Activated effector memory CD4-positive, alpha-beta T cell treated with Interleukin-2 at 50 U/mL for 16 hours (primary cell): ENCODE results near the gene ACAD10.
"Not testable (repeated sequence)": the region's sequence is repeated elsewhere in the genome, so short reads cannot be mapped to it uniquely, and the experiment has no call there.

ENCODE experiments used
- DNase-seq: peaks from one replicate; pipeline ENCODE4 v3.0.0-alpha.2; 2020

Gene ACAD10

DNA sequence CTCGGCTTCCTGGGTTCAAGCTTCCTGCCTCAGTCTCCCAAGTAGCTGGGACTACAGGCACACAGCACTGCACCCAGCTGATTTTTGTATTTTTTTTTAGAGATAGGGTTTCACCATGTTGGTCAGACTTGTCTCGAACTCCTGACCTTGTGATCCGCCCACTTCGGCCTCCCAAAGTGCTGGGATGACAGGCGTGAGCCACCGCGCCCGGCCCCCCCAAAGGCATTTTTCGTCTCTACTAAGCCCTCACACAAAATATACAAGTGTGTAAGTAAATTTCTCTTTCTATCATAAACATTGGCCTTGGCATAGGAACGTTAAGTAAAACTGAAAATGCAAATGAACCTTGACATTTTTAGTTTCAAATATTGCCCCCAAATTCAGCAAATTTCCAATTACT is 2.1 kb downstream of the ACAD10 start:
- DNase-seq, result no peak

DNA sequence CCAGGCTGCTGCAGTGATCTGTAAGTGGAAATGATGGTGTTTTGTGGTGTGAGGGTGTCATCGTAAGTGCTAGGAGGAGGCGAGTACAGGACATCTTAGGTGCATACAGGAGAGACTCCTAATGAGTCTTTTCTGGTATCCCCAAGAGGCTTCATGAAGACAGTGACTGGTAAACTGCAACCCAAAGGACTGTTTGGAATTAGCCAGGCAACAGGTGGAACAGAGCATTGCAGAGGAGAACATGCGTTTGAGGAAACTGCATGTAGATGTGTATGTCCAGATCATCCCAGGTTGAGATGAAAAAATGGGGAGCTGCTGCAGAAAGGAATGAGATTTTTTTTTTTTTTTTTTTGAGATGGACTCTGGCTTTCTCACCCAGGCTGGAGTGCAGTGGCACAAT is 5.4 kb downstream of the ACAD10 start:
- no peak for DNase-seq

DNA sequence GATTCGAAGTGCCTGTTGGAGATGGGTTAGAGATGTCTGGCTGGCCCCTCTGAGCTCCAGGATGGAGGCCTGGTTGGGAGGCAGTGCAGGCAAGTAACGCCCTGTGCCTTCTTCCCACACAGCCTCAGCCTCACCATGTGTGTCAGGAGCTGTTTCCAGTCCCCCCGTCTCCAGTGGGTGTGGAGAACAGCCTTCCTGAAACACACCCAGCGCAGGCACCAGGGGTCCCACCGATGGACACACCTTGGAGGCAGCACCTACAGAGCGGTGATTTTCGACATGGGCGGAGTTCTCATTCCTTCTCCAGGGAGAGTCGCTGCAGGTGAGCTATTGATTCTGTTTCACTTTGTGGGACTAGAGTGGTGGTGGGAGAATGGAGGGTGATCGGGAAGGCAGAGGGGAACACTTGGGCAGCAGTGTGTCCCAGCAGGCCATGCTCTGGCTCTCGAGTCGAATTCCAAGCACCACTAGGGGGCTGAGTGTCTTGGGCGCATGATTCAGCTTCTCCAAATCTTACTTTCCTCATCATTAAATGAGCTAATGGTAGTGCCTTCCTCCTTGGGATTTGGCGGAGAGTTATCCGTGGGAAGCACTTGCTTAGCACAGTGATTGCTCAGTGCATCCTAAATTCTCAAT is 6.8 kb downstream of the ACAD10 start:
- no peak for DNase-seq

DNA sequence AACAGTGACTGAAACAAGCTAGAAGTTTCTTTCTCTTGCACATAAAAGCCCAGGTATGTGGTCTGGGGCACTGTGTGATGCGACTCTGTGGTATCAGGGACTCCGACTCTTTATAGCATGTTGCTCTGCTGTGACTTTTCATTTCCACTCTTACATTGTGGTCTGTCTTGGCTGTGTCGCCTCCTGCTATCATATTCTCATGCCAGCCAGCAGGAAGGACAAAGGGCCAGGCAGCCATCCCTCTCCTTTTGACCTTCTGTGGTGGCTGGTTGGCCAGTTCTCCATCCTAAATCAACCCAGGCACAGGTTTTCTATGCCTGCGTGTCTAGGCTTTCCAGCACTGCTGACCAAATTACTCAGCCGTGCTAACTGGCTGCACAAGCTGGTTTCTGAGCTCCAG is 8.0 kb downstream of the ACAD10 start:
- DNase-seq, result no peak

DNA sequence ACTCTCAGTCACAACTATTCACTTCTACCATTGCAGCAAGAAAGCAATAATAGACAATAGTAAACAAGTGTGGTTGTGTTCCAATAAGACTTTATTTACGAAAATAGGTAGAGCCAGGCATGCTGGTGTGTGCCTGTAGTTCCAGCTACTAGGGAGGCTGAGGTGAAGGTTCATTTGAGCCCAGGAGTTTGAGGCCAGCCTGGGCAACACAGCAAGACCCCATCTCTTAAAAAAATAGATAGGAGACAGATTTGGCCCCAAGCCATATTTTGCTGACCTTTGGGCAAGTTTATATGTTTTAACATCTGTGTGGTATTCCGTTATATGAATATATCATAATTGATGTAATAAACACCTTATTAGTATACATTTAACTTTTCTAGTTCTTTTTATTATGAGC is 14.1 kb downstream of the ACAD10 start:
- DNase-seq, result no peak

DNA sequence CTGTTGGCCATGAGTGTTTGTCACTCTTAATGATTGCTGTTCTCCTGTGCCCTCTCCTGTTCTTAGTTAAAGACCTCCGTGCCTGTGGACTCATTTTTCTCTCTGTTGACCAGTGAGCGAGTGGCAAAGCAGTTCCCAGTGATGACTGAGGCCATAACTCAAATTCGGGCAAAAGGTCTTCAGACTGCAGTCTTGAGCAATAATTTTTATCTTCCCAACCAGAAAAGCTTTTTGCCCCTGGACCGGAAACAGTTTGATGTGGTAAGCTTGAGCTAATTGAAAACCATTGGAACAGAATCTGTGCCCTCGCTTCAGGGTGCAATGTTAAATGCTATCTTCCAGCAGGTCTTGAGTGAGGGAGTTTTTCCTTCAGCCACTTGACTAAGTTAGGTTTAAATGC is 19.8 kb downstream of the ACAD10 start:
- DNase-seq, result no peak

DNA sequence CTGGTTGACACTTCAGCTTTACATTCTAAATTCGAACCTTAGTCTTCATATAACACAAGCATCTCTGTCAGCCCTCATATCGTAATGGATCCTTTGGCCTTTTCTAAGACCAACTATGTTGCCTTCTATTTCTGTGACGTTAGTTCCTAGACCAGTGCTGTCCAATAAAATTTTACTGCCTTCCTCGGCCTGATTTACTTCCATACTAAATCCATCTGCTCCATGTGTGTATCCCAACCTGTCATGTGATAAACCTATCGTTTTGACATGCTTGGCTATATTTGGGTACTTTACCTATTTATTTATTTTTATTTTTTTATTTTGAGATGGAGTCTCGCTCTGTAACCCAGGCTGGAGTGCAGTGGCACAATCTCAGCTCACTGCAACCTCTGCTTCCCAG is 20.3 kb downstream of the ACAD10 start:
- DNase-seq, result no peak

DNA sequence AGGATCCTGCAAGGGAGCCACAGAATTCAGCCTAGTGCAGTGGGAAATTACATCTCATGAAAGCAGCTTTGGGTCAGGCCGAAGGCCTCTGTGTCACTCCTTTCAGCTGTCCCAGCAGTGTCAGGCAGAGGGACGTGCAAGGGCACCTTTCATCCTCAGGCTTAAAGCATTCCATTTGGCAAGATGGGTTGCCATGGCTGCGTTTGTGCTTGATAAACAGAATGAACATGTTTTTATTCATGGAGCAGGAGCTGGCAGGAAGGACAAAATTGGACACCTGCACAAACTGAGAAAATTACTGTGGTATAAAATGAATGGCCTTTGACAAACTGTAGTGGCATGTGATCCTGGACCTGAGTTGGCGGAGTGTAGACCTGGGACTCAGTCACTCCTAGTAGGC is 29.4 kb downstream of the ACAD10 start:
- DNase-seq, result no peak

DNA sequence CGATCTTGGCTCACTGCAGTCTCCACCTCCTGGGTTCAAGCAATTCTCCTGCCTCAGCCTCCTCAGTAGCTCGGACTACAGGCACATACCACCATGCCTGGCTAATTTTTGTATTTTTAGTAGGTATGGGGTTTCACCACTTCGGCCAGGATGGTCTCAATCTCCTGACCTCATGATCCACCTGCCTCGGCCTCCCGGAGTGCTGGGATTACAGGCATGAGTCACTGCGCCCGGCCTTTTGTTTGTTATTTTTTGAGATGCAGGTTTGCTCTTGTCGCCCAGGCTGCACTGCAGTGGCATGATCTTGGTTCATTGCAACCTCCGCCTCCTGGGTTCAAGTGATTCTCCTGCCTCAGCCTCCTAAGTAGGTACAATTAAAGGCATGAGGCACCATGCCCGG is 33.5 kb downstream of the ACAD10 start:
- DNase-seq, result not testable (repeated sequence)

DNA sequence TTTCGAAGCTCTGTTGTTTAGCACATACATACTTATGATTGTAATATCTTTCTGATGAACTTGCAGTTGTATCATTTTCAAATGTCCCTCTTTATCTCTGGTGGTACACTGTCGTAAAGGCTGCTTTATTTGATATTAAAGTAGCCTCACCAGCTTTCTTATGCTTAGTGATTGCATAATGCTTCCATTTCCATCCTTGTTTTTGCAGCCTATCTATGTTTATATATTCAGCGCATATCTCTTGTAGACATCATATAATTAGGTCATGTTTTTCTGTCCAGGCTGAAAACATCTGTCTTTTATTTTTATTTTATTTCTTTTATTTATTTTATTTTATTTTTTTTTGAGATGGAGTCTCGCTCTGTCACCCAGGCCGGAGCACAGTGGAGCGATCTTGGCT is 34.6 kb downstream of the ACAD10 start:
- DNase-seq, result no peak

DNA sequence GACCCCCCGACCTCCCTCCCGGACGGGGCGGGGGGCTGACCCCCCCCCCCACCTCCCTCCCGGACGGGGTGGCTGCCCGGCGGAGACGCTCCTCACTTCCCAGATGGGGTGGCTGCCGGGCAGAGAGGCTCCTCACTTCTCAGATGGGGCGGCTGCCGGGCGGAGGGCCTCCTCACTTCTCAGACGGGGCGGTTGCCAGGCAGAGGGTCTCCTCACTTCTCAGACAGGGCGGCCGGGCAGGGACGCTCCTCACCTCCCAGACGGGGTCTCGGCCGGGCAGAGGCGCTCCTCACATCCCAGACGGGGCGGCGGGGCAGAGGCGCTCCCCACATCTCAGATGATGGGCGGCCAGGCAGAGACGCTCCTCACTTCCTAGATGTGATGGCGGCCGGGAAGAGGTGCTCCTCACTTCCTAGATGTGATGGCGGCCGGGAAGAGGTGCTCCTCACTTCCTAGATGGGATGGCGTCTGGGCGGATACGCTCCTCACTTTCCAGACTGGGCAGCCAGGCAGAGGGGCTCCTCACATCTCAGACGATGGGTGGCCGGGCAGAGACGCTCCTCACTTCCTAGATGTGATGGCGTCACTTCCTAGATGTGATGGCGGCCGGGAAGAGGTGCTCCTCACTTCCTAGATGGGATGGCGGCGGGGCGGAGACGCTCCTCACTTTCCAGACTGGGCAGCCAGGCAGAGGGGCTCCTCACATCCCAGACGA is 38.0 kb downstream of the ACAD10 start:
- not testable (repeated sequence) for DNase-seq

DNA sequence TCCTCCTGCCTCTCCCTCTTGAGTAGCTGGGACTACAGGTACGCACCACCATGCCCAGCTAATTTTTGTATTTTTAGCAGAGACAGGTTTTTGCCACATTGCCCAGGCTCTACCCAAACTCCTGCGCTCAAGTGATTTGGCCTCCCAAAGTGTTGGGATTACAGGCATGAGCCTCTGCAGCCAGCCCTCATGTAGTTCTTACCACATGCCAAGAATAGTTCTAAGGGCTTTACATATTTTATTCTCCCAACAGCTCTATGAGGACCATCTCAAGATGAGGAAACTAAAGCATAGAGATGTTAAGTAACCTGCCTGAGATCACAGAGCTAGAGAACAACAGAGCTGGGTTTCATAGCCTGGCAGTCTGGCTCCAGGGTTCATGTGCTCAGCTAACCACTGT is 42.9 kb downstream of the ACAD10 start:
- no peak for DNase-seq

DNA sequence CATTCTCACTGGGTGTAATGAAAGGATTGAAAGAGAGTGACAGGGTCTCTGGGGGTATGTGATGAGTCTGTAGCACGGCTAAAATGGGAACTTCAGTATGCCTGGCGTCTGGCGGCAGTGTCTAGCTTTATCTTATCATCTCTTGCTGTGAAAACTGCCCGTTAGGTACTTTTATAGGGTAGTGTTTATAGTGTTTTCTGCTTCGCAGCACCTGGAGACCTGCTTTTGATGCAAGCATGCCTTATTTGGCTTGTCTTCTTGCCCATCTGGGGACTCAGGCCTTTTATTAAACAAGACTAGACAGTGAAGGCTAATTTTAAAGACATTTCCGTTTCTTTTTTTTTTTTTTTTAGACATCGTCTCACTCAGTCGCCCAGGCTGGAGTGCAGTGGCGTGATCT is 44.6 kb downstream of the ACAD10 start:
- DNase-seq, result no peak

DNA sequence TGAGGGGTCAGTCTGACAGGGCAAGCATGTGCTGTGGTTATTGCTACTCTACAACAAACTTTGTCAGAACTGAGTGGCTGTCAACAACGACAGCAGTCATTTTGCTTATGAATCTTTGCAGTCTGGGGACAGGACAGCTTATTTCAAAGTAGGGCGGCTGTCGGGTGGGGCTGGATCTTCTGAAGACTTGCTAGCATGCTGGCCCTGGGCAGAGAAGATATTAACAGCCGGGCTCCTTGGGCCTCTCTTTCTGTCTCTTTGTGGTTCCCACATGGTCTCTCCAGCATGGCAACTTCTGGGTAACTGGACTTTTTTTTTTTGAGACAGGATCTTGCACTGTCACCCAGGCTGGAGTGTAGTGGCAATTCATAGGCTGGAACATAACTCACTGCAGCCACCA is 46.9 kb downstream of the ACAD10 start:
- DNase-seq, result no peak

DNA sequence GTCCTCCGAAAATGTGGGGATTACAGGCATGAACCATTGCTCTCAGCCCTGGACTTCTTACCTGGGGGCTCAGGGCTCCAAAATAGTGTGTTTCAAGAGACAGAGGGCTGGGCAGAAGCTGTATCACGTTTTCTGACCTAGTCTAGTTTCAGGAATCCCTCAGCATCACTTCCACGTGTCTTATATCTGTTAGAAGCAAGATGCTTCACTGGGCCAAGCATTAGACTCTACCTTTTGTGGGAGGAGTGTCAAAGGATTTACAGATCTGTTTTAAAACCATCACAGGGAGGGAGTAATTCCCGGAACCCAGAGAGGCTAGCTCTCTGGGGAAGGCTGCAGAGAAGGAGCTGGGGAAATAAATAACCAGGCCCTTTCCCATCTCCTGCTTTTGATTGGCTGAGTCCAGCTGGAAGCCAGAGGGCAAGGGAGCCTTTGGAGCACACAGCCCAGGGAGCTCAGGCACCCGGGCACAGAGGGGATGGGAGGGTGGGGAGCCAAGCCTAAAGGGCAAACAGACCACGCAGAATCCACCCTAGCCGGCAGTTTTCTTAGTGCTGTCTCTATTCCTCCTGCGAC is 47.6 kb downstream of the ACAD10 start:
- no peak for DNase-seq

DNA sequence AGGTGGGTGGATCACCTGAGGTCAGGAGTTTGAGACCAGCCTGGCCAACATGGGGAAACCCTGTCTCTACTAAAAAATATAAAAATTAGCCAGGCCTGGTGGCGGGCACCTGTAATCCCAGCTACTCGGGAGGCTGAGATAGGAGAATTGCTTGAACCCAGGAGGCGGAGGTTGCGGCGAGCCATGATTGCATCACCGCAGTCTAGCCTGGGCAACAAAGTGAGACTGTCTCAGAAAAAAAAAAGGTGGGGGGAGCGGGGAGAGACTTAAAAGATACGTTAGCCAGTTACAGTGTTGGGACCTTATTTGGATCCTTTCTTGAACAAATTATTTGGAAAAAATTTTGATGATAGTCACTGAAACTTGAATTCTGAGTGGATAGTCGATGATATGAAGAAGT is 53.7 kb downstream of the ACAD10 start:
- DNase-seq, result not testable (repeated sequence)

DNA sequence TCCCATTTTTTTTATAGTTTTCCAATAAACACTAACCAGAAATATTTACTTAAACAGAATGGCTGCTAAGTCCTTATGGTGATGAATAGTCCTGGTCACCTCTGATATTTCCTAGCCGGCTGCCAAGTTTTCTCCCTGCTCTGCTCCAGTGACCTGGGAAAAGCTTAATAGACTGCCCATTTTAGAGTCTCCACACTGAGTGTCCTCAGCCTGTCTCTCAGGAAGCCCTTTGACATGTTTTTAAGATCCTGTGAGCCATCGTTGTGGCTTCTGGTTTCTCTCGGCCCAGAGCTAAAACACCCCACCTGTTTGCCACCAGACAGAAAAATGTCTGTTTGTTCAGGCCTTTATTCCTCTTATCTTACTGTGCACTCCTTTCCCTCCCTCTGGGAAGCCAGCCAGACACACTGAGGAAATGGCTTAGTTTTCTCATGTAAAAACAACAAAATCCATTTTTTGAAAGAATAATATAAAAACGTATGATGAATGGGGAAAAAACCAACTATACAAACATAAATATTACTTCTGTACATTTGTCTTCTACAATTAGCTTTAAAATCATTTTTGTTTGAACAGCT is 55.5 kb downstream of the ACAD10 start:
- no peak for DNase-seq

DNA sequence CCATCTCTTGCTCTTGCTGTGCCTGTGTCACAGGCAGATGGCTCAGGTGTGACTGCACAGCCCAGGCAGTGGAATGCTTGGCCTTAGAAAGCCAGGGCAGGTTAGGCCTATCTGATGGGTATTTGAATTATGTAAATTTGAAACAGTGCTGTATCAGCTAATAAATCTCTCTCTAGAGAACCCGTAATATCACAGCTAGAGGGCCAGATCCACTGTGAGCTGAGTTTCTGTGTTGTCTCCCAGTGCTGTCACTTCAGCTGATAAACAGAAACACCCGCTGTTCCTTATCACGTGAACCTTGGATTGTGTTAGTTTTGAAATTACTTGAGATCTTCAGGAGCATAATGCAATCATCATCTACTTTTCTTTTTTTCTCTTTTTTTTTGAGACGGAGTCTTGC is 59.4 kb downstream of the ACAD10 start:
- DNase-seq, result no peak

DNA sequence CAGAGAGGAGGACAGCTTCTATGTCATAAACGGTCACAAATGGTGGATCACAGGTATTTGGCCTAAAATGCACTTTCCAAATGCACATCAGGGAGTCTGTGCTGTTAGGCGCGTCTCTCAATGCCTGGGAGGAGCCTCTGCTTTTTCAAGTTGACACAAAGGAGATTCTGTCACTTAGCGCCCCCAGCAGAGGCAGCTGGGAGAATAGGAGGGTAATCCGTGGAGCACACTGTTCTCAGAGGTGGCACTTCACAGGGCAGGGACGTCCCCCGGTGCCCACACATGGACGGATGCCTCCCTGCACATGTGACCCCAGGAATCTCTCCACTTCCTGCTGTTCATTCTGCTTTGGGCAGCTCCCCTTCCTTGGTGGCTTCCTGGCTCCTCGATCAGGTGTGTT is 61.5 kb downstream of the ACAD10 start:
- no peak for DNase-seq

DNA sequence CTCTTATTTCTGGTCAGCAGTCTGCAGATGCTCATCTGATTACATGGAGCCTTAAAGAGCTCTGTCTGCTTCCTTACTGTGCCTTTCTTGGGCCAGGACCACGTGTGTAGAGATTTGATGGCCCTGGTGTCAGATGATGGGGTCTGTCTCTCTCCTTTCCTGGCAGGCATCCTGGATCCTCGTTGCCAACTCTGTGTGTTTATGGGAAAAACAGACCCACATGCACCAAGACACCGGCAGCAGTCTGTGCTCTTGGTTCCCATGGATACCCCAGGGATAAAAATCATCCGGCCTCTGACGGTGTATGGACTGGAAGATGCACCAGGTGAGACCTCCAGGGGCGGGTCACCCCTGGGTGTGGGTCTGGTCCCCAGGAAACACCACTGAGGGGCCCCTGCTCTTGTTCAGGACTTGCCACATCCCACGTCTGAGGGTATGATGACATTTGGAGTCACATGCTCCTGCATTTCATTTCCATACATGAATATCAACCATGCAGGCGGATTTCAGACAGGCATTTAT is 62.4 kb downstream of the ACAD10 start:
- DNase-seq, result no peak

DNA sequence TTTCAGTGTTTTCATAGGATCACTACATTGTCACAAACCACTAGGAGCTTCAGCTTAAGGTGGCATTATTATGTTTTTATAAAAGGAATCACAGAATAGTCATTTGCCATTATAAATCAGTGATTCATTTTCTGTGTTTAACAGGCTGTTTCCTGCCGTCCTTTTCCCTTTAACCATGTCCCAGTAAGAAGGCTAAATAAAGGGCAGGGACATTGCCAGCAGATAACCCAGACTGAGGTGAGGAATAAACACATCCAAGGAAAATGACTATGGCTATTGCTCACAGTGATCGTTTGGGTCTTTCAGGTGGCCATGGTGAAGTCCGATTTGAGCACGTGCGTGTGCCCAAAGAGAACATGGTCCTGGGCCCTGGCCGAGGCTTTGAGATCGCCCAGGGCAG is 63.0 kb downstream of the ACAD10 start:
- DNase-seq, result no peak

DNA sequence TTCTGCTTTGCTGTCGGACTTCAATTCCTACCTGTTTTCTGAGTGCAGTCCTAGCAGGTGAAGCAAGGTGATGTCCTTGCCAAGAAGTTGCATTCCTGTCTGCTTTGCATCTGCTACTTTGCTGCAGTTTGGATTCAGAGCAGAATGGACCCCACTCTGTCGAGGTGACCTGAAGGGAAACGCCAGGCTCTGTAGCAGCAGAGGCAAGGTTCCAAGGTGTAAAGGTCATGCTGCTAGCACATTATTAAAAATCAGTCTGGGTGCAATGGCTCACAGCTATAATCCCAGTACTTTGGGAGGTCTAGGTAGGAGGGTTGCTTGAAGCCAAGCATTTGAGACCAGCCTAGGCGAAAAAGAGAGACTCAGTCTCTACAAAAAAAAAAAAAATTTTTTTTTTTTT is 63.5 kb downstream of the ACAD10 start:
- no peak for DNase-seq

DNA sequence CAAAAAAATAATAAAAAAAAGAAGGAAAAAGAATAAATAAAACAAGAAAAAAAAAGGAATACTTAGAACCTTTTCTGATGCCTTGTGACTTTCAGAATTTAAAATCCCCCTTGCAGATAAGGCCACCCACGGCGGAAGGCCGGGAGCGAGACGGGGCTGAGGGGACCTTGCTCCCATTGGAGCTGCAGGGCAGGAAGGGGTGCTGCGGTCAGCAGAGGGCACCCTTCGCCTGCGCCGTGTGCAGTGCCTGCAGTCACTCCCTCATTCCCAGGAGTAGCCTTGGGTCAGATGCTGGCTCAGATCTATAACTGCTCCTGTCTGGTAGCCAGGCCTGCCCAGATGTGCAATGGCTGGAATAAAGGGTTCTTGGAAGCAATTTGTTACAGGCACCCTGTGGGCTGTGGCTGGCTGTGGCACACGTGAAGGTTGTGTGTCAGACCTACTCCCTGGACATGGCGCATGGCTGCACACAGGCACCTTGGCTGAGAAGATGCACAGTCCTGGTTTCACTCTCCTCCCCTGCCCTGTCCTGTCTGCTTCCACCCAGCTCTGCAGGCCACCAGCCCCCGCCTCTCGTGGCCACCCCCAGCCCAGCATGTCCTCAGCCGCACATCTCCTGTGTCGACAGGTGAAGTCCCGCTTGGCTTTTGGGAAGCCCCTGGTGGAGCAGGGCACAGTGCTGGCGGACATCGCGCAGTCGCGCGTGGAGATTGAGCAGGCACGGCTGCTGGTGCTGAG is 67.5 kb downstream of the ACAD10 start:
- no peak for DNase-seq
